GM23338 (cell line): ENCODE data around the gene TBC1D28. TPM values are rescaled to one million over a fixed set of nuclear protein-coding genes. Genes with fewer than 3 reads are reported as not detected.
"Not testable (repeated sequence)": the region's sequence is repeated elsewhere in the genome, so short reads cannot be mapped to it uniquely, and the experiment has no call there.

ENCODE experiments used
- ATAC-seq: fragments of 200-7000 bp; cut with Tn5 transposase; 3 replicates; pipeline ENCODE4 v1.9.1; 2020
- DNase-seq: peaks from one replicate; pipeline ENCODE4 v3.0.0-alpha.2; 2015; ENCODE audit warnings: low spot score
- H2AFZ ChIP-seq: fragments of 200-600 bp; sonication (generic); 2 replicates; pipeline ENCODE4 v1.8.0; 2016; ENCODE audit warnings: antibody characterized with exemption, mild to moderate bottlenecking, moderate library complexity
- H3F3A ChIP-seq: fragments of 200-600 bp; sonication (generic); replicated peaks from 2 replicates; pipeline ENCODE4 v1.8.0; 2017; ENCODE audit warnings: antibody characterized with exemption, mixed run types, low read depth
- H3K27ac ChIP-seq: fragments of 200-600 bp; sonication (generic); 2 replicates; pipeline ENCODE4 v1.6.1; 2016; ENCODE audit warnings: low read depth
- H3K27me3 ChIP-seq: fragments of 200-600 bp; sonication (generic); 2 replicates; pipeline ENCODE4 v1.8.0; 2016; ENCODE audit warnings: mild to moderate bottlenecking, mixed run types, moderate library complexity; ENCODE audit not compliant: insufficient read depth
- H3K36me3 ChIP-seq: fragments of 200-600 bp; sonication (generic); 2 replicates; pipeline ENCODE4 v1.8.0; 2016; ENCODE audit warnings: mild to moderate bottlenecking; ENCODE audit not compliant: insufficient read depth
- H3K4me1 ChIP-seq: fragments of 200-600 bp; sonication (generic); 2 replicates; pipeline ENCODE4 v1.8.0; 2016; ENCODE audit warnings: mild to moderate bottlenecking, moderate library complexity; ENCODE audit not compliant: insufficient read depth
- H3K4me2 ChIP-seq: fragments of 200-600 bp; sonication (generic); 2 replicates; pipeline ENCODE4 v1.7.1; 2017; ENCODE audit warnings: mixed run types
- H3K4me3 ChIP-seq: fragments of 200-600 bp; sonication (generic); 2 replicates; pipeline ENCODE4 v1.6.1; 2016; ENCODE audit warnings: mixed run types
- H3K79me2 ChIP-seq: fragments of 200-600 bp; sonication (generic); replicated peaks from 2 replicates; pipeline ENCODE4 v1.8.0; 2017; ENCODE audit warnings: mild to moderate bottlenecking; ENCODE audit not compliant: insufficient read depth
- H3K9me2 ChIP-seq: fragments of 200-600 bp; sonication (generic); 2 replicates; pipeline ENCODE4 v1.8.0; 2017; ENCODE audit not compliant: insufficient read depth
- H4K20me1 ChIP-seq: fragments of 200-600 bp; sonication (generic); replicated peaks from 2 replicates; pipeline ENCODE4 v1.8.0; 2017; ENCODE audit warnings: mild to moderate bottlenecking; ENCODE audit not compliant: insufficient read depth
- H3K27ac Mint-ChIP-seq: 2 replicates; pipeline ENCODE4 v1.8.0; 2020; ENCODE audit warnings: inconsistent platforms, mild to moderate bottlenecking, moderate library complexity, mixed read lengths
- H3K27me3 Mint-ChIP-seq: 3 replicates; pipeline ENCODE4 v1.8.0; 2022; ENCODE audit warnings: low read depth, mild to moderate bottlenecking, moderate library complexity, mixed read lengths, inconsistent platforms; ENCODE audit not compliant: insufficient read depth, poor library complexity
- H3K36me3 Mint-ChIP-seq: 3 replicates; pipeline ENCODE4 v1.8.0; 2021; ENCODE audit warnings: low read depth, mild to moderate bottlenecking, inconsistent platforms, moderate library complexity, mixed read lengths
- H3K4me1 Mint-ChIP-seq: 3 replicates; pipeline ENCODE4 v1.8.0; 2020; ENCODE audit warnings: mild to moderate bottlenecking, inconsistent platforms, mixed read lengths
- H3K4me3 Mint-ChIP-seq: 3 replicates; pipeline ENCODE4 v1.8.0; 2021; ENCODE audit warnings: moderate library complexity, mild to moderate bottlenecking, inconsistent platforms, mixed read lengths
- H3K9me3 Mint-ChIP-seq: 3 replicates; pipeline ENCODE4 v1.8.0; 2020; ENCODE audit warnings: moderate library complexity, mild to moderate bottlenecking, inconsistent platforms, mixed read lengths
- POLR2AphosphoS5 ChIP-seq: IDR thresholded peaks from 2 replicates; pipeline ENCODE4 v1.6.1; 2016; ENCODE audit warnings: antibody characterized with exemption, low read depth
- long read RNA-seq: library from polyadenylated mRNA; unstranded; transcript quantifications from one replicate; pipeline ENCODE4 v2.0.0, GENCODE V29; 2020; ENCODE audit not compliant: unreplicated experiment
- polyA plus RNA-seq: library from polyadenylated mRNA; unstranded; fragments of >200 nt; fragmentation: Nextera tagmentation; extraction: Ambion mirVana; gene quantifications from 2 replicates; pipeline ENCODE4 v1.2.1, GENCODE V29; 2016
- total RNA-seq: library from RNA; depleted of rRNA; stranded (reverse); fragments of >200 nt; shearing (Covaris generic); gene quantifications from 2 replicates; pipeline ENCODE4 v1.2.3, GENCODE V29; 2014; rRNA removed
- TF ChIP-seq, protein P1 (sequence below): IDR thresholded peaks from 2 replicates; pipeline ENCODE4 v1.6.1; 2016; ENCODE audit warnings: antibody characterized with exemption

Gene TBC1D28
- not detected in 2 replicates for total RNA-seq
- polyA plus RNA-seq = not detected in 2 replicates
- long read RNA-seq = 0 reads

DNA sequence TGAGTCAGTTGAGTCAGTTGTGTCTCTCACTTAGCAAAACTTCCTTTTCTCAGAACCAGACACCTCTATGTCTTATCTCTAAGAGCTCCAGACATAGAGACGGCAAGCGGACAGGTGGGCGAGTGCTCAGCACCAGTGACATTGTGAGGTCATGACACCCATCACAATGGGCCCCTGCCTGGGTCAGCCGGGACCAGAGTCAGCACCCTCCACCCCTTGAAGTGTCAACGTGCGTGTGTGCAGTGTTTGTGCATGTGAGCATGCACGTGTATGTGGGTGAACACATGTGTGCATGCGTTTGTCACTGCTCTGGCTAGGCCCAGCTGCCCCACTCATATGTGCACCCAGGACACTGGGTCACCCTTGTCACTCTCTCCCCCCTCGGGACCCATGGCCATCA is at the start of gene TBC1D28:
TSS of gene TBC1D28 (minus strand) at position 101 of the 400 bp plus-strand sequence. CDS start 3,039 bp downstream, outside the sequence.
- H3K4me3 ChIP-seq = not testable (repeated sequence)

DNA sequence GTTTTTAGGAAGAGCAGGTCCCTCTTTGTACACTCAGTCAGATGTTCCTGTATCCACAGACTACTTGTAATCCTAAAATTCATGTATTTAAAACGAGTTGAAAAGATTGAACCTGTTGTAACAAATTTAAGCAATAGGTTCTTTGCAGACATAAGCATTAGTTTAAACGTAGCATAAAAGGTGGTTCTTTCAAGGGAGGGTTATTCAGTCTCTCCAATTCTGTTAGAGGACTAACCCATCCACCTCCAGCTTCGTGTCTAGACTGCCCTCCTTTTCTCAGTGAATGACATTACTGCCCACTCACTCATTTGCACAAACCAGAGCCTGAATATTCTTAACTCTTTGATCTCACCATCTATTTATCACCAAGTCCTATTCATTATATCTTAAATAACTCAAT is 38.5 kb upstream of the TBC1D28 start:
- H3K27me3 Mint-ChIP-seq, H4K20me1 ChIP-seq, H3K27ac ChIP-seq, H3K9me2 ChIP-seq, DNase-seq, H3K79me2 ChIP-seq, H3K27me3 ChIP-seq, H3K4me1 Mint-ChIP-seq, H3K36me3 ChIP-seq, H3K27ac Mint-ChIP-seq, H3F3A ChIP-seq, H3K4me1 ChIP-seq, H2AFZ ChIP-seq, H3K9me3 Mint-ChIP-seq: not testable (repeated sequence)
- Mint-ChIP-seq H3K4me3 (peak overlapping the region; percentile 81), H3K36me3 (peaks cover 23% of the 10 kb centered on the region)
- Histone ChIP-seq H3K4me2 (peak overlapping the region; percentile 64), H3K4me3 (peak overlapping the region; percentile 64)
- peak; percentile 16 for ATAC-seq

More for the DNA sequence above, at the start of gene TBC1D28:
- not testable (repeated sequence) for H3K4me2 ChIP-seq, ATAC-seq, H3K27me3 ChIP-seq, H3K27me3 Mint-ChIP-seq, DNase-seq, H3K36me3 ChIP-seq, H3K27ac Mint-ChIP-seq, H3K9me3 Mint-ChIP-seq, H2AFZ ChIP-seq, H3K9me2 ChIP-seq, H3K4me3 Mint-ChIP-seq, H3K27ac ChIP-seq, H3F3A ChIP-seq, H4K20me1 ChIP-seq, H3K79me2 ChIP-seq, H3K4me1 Mint-ChIP-seq, H3K4me1 ChIP-seq, H3K36me3 Mint-ChIP-seq

GRCh38 chr17:18681767-18682571 is 37.8 kb upstream of the TBC1D28 start, which contains the start of gene FOXO3B:
TSS of gene FOXO3B (minus strand) at chr17:18682314. CDS start at chr17:18681651, 663 bp downstream.
- H3K9me2 ChIP-seq, H3K36me3 ChIP-seq, H3K4me1 Mint-ChIP-seq, H3K79me2 ChIP-seq, H4K20me1 ChIP-seq, H3F3A ChIP-seq, H3K27ac ChIP-seq, H3K27me3 ChIP-seq, H3K27me3 Mint-ChIP-seq, H3K4me1 ChIP-seq, H2AFZ ChIP-seq, H3K9me3 Mint-ChIP-seq: not testable (repeated sequence)
- Mint-ChIP-seq H3K36me3 (peaks cover 28% of the 10 kb centered on the region), H3K27ac (peak within 1 kb of the TSS; percentile 40; the same call in 1 of the 2 replicates), H3K4me3 (peak within 1 kb of the TSS; percentile 81)
- Histone ChIP-seq H3K4me2 (peak within 1 kb of the TSS; percentile 71), H3K4me3 (peak within 1 kb of the TSS; percentile 64)
- TF ChIP-seq, protein P1, sequence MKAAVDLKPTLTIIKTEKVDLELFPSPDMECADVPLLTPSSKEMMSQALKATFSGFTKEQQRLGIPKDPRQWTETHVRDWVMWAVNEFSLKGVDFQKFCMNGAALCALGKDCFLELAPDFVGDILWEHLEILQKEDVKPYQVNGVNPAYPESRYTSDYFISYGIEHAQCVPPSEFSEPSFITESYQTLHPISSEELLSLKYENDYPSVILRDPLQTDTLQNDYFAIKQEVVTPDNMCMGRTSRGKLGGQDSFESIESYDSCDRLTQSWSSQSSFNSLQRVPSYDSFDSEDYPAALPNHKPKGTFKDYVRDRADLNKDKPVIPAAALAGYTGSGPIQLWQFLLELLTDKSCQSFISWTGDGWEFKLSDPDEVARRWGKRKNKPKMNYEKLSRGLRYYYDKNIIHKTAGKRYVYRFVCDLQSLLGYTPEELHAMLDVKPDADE = peak; percentile 51; the same call in 1 of the 2 replicates
- peak; percentile 48 for TF ChIP-seq POLR2AphosphoS5
- ATAC-seq (peak; percentile 92), DNase-seq (peak; percentile 88)

- not testable (repeated sequence) for DNase-seq, H3K27ac Mint-ChIP-seq, H3K27me3 ChIP-seq, H3K79me2 ChIP-seq, H3K4me3 ChIP-seq, H2AFZ ChIP-seq, H3K4me3 Mint-ChIP-seq, H3K4me1 Mint-ChIP-seq, H3K36me3 ChIP-seq, ATAC-seq, H3K4me1 ChIP-seq, H3K9me2 ChIP-seq, H3K27ac ChIP-seq, H3K4me2 ChIP-seq, H3K27me3 Mint-ChIP-seq, H4K20me1 ChIP-seq, H3F3A ChIP-seq
- Mint-ChIP-seq H3K9me3 (peaks cover 16% of the 10 kb centered on the region; the same call in 2 of the 3 replicates), H3K36me3 (peaks cover 62% of the 10 kb centered on the region)
These were observed 33.2 kb upstream of the TBC1D28 start for GRCh38 chr17:18677381-18677780.

GRCh38 chr17:18676928-18677327 is 32.7 kb upstream of the TBC1D28 start:
- not testable (repeated sequence) for H3K4me3 Mint-ChIP-seq, DNase-seq
- peaks cover 66% of the 10 kb centered on the region for H3K36me3 Mint-ChIP-seq

More at GRCh38 chr17:18676928-18677327, 32.7 kb upstream of the TBC1D28 start:
- H3K4me2 ChIP-seq, H3K27ac ChIP-seq, H3K79me2 ChIP-seq, H3K4me1 Mint-ChIP-seq, H3K4me3 ChIP-seq, H3K27me3 Mint-ChIP-seq, H2AFZ ChIP-seq, H3K4me1 ChIP-seq, H3F3A ChIP-seq, H3K36me3 ChIP-seq, H4K20me1 ChIP-seq, H3K9me2 ChIP-seq, H3K27me3 ChIP-seq, ATAC-seq, H3K27ac Mint-ChIP-seq: not testable (repeated sequence)
- H3K9me3 Mint-ChIP-seq = peaks cover 19% of the 10 kb centered on the region; the same call in 2 of the 3 replicates
